HAP-1 (cell line): ENCODE measurements around the gene FAM83E.
"Not testable (repeated sequence)": the region's sequence is repeated elsewhere in the genome, so short reads cannot be mapped to it uniquely, and the experiment has no call there.

Experiments
- DNase-seq, 2 experiments: peaks; one replicate each; pipeline ENCODE4 v3.0.0-alpha.2; 2016 to 2020; ENCODE audit warnings: low spot score in 2 of 2
- H3K27me3 ChIP-seq: fragments of 250-450 bp; sonication (Bioruptor Pico); 2 replicates; pipeline ENCODE4 v1.5.1; 2020; ENCODE audit warnings: low read depth, mild to moderate bottlenecking, moderate library complexity
- H3K36me3 ChIP-seq: fragments of 250-450 bp; sonication (Bioruptor Pico); replicated peaks from 2 replicates; pipeline ENCODE4 v1.5.1; 2020; ENCODE audit warnings: mild to moderate bottlenecking
- H3K4me1 ChIP-seq: fragments of 250-450 bp; sonication (Bioruptor Pico); 2 replicates; pipeline ENCODE4 v1.5.1; 2020; ENCODE audit warnings: mild to moderate bottlenecking
- H3K4me3 ChIP-seq: fragments of 250-450 bp; sonication (Bioruptor Pico); 2 replicates; pipeline ENCODE4 v1.5.1; 2020; ENCODE audit warnings: mild to moderate bottlenecking, moderate library complexity
- H3K9me3 ChIP-seq: fragments of 250-450 bp; sonication (Bioruptor Pico); 2 replicates; pipeline ENCODE4 v1.5.1; 2020; ENCODE audit warnings: mild to moderate bottlenecking, moderate library complexity
- in situ Hi-C: fragments of 300-500 bp; cut with MboI; formaldehyde crosslinking; loops from 3 replicates; pipeline ENCODE4 v1.14.3; 2020; ENCODE audit warnings: low sequenced_read_pairs, inconsistent platforms, mixed read lengths

The FAM83E gene

GRCh38 chr19:48637449-48637947, 22.6 kb upstream of the FAM83E start:
- H3K9me3 ChIP-seq, result peaks cover 2% of the 10 kb centered on the region; the same call in 1 of the 2 replicates
- no peaks in the 10 kb centered on the region for H3K27me3 ChIP-seq
- in situ Hi-C loops, result no loop called here
- H3K4me1 ChIP-seq, result peaks cover 30% of the 10 kb centered on the region
- peaks cover 16% of the 10 kb centered on the region for H3K36me3 ChIP-seq
- peak; percentile 99 to 100 for DNase-seq
- peak overlapping the region; percentile 66 for H3K4me3 ChIP-seq

GRCh38 chr19:48636859-48637448, 22.1 kb upstream of the FAM83E start, which contains the start of gene DBP:
Gene DBP, minus strand, starts transcription at chr19:48637379. Its CDS starts 385 bp downstream, at chr19:48636994.
- DNase-seq, result no peak
- Histone ChIP-seq H3K27me3 (no peaks in the 10 kb centered on the region), H3K36me3 (peaks cover 19% of the 10 kb centered on the region), H3K9me3 (peaks cover 2% of the 10 kb centered on the region; the same call in 1 of the 2 replicates), H3K4me3 (peak within 1 kb of the TSS; percentile 66), H3K4me1 (peaks cover 30% of the 10 kb centered on the region)
- in situ Hi-C loops, result no loop called here

GRCh38 chr19:48635966-48636858, 21.3 kb upstream of the FAM83E start:
- Histone ChIP-seq H3K9me3 (peaks cover 2% of the 10 kb centered on the region; the same call in 1 of the 2 replicates), H3K4me1 (peaks cover 30% of the 10 kb centered on the region), H3K4me3 (peak overlapping the region; percentile 66), H3K27me3 (no peaks in the 10 kb centered on the region), H3K36me3 (peaks cover 24% of the 10 kb centered on the region)
- in situ Hi-C loops, result no loop called here
- peak in 1 of 2 experiments; percentile 62 for DNase-seq

GRCh38 chr19:48635263-48635965, 20.5 kb upstream of the FAM83E start:
- Histone ChIP-seq H3K36me3 (peaks cover 32% of the 10 kb centered on the region), H3K4me3 (peak overlapping the region; percentile 66), H3K9me3 (peaks cover 2% of the 10 kb centered on the region; the same call in 1 of the 2 replicates), H3K27me3 (no peaks in the 10 kb centered on the region), H3K4me1 (peaks cover 30% of the 10 kb centered on the region)
- DNase-seq, result peak; percentile 56 to 83
- in situ Hi-C loops, result no loop called here

GRCh38 chr19:48634424-48635262, 19.8 kb upstream of the FAM83E start:
- peak overlapping the region; percentile 23 for H3K4me3 ChIP-seq
- peak; percentile 98 for DNase-seq
- H3K27me3 ChIP-seq, result no peaks in the 10 kb centered on the region
- H3K36me3 ChIP-seq, result peaks cover 40% of the 10 kb centered on the region
- peaks cover 2% of the 10 kb centered on the region; the same call in 1 of the 2 replicates for H3K9me3 ChIP-seq
- in situ Hi-C loops, result no loop called here
- peaks cover 30% of the 10 kb centered on the region for H3K4me1 ChIP-seq

- in situ Hi-C loops, result no loop called here
- Histone ChIP-seq H3K27me3 (no peaks in the 10 kb centered on the region), H3K4me1 (peaks cover 30% of the 10 kb centered on the region), H3K9me3 (peaks cover 2% of the 10 kb centered on the region; the same call in 1 of the 2 replicates), H3K36me3 (peaks cover 44% of the 10 kb centered on the region), H3K4me3 (peak overlapping the region; percentile 15)
- no peak for DNase-seq
These were observed 19.1 kb upstream of the FAM83E start for GRCh38 chr19:48634036-48634342.

GRCh38 chr19:48633148-48634035, 18.5 kb upstream of the FAM83E start:
- Histone ChIP-seq H3K36me3 (peaks cover 44% of the 10 kb centered on the region), H3K9me3 (peaks cover 2% of the 10 kb centered on the region; the same call in 1 of the 2 replicates), H3K4me3 (peak overlapping the region; percentile 15), H3K27me3 (no peaks in the 10 kb centered on the region), H3K4me1 (peaks cover 26% of the 10 kb centered on the region)
- in situ Hi-C loops, result no loop called here
- DNase-seq, result peak in 1 of 2 experiments; percentile 48

- H3K9me3 ChIP-seq, result peaks cover 2% of the 10 kb centered on the region; the same call in 1 of the 2 replicates
- H3K27me3 ChIP-seq, result no peaks in the 10 kb centered on the region
- H3K4me3 ChIP-seq, result no peak overlapping the region
- peaks cover 22% of the 10 kb centered on the region for H3K4me1 ChIP-seq
- DNase-seq, result no peak
- in situ Hi-C loops, result no loop called here
- peaks cover 44% of the 10 kb centered on the region for H3K36me3 ChIP-seq
These were observed 17.8 kb upstream of the FAM83E start for GRCh38 chr19:48632692-48633147.

GRCh38 chr19:48632286-48632685, 17.4 kb upstream of the FAM83E start:
- Histone ChIP-seq H3K36me3 (peaks cover 44% of the 10 kb centered on the region), H3K4me1 (peaks cover 22% of the 10 kb centered on the region)
- DNase-seq, H3K9me3 ChIP-seq, in situ Hi-C loops, H3K4me3 ChIP-seq, H3K27me3 ChIP-seq: not testable (repeated sequence)

GRCh38 chr19:48631225-48631624, 16.3 kb upstream of the FAM83E start:
- peak in 1 of 2 experiments; percentile 20 for DNase-seq
- peaks cover 24% of the 10 kb centered on the region for H3K4me1 ChIP-seq
- no peak overlapping the region for H3K4me3 ChIP-seq
- H3K36me3 ChIP-seq, result peaks cover 43% of the 10 kb centered on the region
- H3K9me3 ChIP-seq, result no peaks in the 10 kb centered on the region
- no peaks in the 10 kb centered on the region for H3K27me3 ChIP-seq
- in situ Hi-C loops, result no loop called here

- H3K27me3 ChIP-seq, result no peaks in the 10 kb centered on the region
- in situ Hi-C loops, result no loop called here
- H3K36me3 ChIP-seq, result peaks cover 45% of the 10 kb centered on the region
- peaks cover 24% of the 10 kb centered on the region for H3K4me1 ChIP-seq
- peak in 1 of 2 experiments; percentile 21 for DNase-seq
- no peaks in the 10 kb centered on the region for H3K9me3 ChIP-seq
- H3K4me3 ChIP-seq, result no peak overlapping the region
These were observed 15.6 kb upstream of the FAM83E start for GRCh38 chr19:48630296-48631063.
